HCT116 (cell line): Measurements from ENCODE around the gene OR12D2.

Experiments
- EZH2 ChIP-seq: fragments of 200-600 bp; sonication (generic); IDR thresholded peaks from 2 replicates; pipeline ENCODE4 v1.6.1; 2017; ENCODE audit warnings: antibody characterized with exemption, mixed run types
- FOSL1 ChIP-seq: IDR thresholded peaks from 2 replicates; pipeline ENCODE4 v1.6.1; 2012; ENCODE audit warnings: low read depth
- ZNF274 ChIP-seq: fragments of 200-500 bp; sonication (Bioruptor generic); IDR thresholded peaks from 2 replicates; pipeline ENCODE4 v1.6.1; 2014; ENCODE audit warnings: mild to moderate bottlenecking, low read depth, low read length, inconsistent platforms

- TF ChIP-seq ZNF274 = no peak
- no peak for TF ChIP-seq FOSL1
- no peak for TF ChIP-seq EZH2
Observed at GRCh38 chr6:29425075-29425474, 29.6 kb downstream of the OR12D2 start.
